NK-92 treated with Interleukin-12 subunit alpha and Interleukin-12 subunit beta, amount 100 ng/mL, for 24 hours (cell line): ENCODE measurements around the gene IP6K3.

Experiments used
- DNase-seq: peaks from one replicate; lab custom pipeline; 2025; lab: John Stamatoyannopoulos, UW

The IP6K3 gene

DNA sequence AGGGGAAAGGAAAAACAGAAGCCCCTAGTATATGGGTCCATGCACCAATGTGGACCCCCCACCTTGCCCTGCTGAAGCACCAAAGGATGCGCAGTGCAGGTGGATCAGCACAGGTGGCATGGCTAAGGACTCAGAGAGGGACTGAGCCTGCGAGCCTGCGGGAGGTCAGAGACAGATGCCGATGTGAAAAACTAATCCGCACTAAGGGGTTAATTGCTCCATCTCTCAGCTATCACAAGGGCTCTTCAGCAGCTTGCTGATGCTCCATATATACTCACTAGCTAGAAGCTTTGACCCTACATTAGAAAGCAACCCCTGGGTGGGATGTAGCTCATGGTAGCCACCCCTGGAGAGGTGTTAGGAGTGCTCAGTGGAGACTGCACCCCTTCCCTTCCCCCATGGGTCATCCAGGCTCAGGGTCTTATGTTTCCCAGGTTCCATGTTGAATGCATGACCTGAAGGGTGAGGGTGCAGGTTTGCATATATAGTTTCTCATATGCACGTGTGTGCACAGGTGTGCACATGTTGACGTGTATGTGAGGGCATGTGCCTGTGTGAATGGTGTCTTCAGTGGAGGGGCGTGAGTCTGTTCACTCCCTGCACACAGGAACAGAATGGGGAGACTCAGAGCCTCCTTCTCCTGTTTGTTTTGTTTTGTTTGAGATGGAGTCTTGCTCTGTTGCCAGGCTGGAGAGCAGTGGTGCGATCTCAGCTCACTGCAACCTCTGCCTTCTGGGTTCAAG, 13.4 kb upstream of the IP6K3 start:
- no peak for DNase-seq

DNA sequence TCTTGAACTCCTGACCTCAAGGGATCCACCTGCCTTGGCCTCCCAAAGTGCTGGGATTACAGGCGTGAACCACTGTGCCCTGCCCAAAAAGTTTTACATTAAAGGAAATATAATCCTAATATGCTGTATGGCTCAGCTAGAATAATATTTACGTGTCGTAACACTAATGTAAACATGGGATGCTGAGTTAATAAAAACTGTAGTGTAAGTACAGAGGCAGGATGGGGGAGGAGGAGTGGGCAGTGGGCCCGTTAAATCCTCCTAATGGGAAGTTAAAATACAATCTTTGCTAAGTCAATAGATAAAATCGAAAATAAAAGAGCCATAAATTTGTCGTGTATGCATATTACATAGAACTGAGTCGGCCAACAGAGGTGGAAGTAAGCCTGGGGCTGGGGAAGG, 12.1 kb upstream of the IP6K3 start:
- DNase-seq, result no peak

DNA sequence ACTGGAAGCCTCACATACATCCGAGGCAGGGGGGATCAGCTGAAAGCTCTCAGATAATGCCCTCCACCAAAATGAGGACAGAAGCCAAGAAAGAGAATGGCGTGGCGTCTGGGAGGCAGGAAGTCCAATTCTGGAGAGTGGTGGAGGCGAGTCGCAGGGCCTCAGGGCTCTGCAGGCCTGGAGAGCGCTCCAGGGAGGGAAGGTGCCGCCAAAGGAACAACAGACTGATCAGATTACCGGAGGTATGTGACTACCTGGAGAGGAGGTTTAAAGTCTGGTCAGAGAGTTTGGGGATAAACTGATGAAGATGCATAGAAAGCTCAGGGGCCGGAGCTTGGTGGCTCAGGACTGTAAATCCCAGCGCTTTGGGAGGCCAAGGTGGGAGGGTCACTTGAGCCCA, 11.2 kb upstream of the IP6K3 start:
- DNase-seq, result no peak

DNA sequence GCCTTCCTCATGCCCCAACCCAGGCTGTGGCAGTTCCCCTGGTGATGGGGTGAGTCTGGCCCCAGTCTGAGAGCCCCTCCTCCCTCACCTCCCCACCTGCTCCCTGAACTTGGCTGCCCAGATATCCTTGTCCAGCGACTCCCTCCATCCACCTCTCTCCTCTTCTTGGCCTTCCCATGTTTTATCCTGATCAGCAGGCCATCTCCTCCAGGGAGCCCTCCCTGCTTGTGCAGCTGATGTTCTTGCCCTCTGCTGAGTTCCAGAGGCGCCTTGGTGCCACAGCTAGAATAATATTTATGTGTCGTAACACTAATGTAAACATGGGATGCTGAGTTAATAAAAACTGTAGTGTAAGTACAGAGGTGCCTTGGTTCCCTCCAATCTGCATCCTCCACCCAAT, 10.4 kb upstream of the IP6K3 start:
- no peak for DNase-seq

DNA sequence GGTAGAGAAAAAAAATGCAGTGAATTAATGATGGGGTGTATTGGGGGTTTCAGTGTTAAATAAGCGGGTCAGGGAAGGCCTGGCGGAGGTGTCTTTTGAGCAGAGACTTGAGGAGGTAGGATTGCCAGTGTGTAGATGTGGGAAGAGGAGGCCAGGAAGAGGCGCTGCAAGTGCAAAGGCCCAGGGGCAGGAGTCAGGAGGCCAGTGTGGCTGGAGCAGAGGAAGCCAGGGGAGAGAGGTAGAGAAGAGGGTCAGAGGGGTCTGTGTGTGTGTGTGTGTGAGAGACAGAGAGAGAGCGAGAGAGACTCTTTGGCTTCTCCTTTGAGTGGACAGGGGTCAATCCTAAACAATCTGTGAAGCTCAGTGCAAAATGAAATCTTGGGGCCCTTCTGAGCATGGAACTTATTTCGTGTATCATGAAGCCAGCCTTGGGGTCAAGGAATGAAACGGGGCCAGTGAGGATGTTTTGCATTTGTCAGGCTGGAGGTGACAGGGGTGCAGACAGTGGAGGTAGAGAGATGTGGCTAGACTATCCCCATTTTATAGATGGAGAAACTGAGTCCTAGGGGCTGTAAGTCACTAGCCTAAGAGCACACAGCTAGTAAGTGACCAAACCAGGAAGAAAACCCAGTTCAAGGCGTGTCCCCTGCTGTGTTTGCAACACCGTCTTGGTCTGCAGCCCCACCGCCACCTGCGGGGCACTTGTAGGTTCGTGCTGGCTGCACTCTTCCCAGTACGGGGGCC, 9.7 kb upstream of the IP6K3 start:
- DNase-seq, result no peak

DNA sequence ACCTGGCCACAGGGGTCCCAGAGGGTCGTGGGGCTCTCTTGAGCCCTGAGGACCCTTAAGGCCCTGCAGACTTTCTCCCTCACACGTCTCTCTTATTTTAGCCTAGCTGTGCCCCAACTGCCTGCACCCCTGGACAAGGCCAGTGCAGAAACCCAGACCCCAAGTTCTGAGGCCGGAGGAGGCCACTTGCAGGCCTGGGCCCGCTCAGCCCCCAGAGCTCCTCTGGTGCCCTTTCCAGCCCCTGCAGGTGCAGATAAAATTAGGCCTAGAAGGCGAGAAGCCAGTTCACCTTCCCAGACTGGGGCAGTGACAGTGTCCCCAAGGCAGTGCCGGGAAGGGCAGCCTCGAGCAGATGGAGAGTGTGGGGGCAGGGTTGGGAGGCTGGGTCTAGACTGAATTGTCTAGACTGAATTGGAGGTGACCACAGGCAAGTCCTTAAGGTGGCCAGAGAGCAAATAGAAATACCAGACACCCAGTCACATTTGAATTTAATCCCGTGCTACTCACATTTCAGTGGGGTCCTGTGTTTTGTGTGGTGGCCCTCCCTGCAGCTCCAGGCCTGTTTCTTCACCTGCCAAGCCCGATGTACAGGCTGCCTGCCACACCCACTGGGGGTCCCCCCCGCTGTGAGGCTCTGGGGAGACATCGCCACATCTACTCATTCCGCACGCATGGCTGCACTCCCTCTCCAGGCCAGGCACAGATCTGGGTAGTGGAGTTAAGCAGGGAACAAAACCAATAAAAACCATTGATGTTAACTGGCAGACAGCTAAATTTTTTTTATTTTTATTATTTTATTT, 8.6 kb upstream of the IP6K3 start:
- DNase-seq, result no peak

DNA sequence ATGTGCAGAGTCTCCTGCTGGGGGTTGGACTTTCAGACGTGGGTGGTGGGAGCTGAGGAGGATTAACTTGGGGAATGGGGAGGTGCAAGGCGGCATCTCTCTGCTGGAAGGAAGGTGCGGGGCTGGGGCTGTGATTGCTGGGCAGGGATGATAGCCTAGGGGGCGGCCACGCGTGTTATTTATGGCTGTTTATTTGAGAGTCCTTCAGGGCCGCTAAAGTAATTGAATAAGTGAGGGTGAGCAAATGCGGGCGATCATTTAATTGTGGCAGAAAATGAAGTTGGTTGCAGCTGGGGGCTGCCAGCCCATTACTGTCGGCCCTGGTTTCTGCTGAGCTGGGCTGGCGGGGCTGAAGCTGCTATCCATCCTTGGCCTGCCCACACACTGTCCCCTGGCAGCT, 7.5 kb upstream of the IP6K3 start:
- no peak for DNase-seq

DNA sequence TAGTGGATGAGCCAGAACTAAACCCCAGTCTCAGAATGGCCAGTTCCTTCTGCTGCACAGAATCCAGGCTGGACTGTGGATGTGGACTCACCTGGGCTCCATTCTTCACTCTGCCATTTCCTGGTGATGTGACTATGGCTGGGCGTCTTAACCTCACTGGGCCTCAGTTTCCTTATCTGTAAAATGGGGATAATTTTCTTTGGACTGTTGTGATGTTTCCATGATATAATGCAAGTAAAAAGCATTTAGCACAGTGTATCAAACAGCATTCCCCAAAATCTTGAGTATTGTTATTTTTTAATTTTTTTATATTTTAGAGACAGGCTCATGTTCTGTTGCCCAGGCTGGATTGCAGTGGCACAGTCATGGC, 5.9 kb upstream of the IP6K3 start:
- DNase-seq, result no peak

DNA sequence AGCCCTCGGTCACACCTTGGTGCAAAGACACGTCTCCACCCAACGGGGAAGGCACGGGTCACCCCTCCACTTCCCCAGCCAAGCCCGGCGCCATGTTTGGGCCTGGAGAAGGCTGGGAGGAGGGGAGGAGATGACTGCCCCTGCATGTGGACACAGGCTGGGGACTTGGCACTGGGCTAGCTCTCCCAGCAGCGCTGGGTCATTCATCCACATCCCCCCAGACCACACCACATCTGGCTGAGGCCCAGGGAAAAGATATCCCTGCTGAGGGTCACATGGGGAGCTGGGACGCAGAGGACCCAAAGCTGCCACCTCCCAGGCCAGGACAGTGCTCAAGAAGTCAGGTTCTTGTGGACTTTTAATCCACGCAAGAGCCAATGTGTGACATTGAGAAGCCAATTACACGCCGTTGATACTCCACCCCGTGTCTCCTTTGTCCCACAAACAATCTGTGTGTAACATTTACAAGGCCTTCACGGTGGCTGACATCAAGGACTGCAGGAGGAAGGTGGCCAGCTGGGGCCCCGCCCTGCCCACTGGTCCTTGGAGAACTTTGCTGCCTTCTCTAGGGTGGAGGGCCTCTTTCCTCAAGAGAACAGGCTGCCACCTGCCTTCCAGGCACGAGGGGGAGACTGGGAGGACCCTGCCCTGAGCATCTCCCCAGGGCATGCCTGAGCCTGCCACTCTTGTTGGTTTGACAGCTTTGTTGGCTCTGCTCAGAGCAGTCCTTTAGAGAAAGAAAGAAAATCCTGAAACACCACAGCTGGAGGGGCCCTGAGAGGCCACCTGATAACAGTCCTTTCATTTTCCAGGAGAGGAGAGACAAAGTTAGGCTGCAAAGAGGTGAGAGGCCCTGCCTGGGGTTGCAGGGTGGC, 5.3 kb upstream of the IP6K3 start:
- no peak for DNase-seq

DNA sequence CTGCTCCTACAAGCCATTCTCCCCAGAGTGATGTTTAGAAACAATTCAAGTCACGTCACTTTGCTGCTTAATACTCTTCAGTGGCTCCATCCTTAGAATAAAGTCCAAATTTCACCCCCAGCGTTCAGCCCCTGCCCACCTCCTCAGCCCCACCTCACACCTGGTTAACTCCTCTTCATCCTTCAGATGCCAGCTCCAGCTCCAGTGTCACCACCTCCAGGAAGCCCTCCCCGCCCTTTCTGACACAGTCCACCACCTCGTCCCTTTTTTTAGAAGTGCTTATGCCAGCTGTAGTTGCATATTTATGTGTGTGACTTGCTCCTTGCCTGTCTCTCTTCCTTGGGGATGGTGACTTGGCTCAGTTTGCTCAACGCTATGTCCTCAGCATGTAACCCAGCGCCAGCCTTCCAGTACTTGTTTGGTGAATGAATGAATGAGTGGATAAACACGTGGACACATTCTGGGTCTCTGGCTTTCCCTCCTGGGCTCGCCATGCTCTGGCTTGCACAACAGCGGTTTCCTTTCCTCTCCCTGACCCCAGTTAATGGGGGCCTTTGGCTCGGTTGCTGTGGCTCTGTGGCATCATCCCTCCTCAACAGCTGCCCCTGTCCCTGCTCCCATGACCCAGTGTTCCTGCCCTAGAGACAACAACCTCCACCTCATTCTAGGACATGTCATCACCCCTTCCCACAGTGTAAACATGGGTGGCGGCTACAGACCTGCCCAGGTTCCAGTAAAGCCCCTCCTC, 3.7 kb upstream of the IP6K3 start:
- no peak for DNase-seq

DNA sequence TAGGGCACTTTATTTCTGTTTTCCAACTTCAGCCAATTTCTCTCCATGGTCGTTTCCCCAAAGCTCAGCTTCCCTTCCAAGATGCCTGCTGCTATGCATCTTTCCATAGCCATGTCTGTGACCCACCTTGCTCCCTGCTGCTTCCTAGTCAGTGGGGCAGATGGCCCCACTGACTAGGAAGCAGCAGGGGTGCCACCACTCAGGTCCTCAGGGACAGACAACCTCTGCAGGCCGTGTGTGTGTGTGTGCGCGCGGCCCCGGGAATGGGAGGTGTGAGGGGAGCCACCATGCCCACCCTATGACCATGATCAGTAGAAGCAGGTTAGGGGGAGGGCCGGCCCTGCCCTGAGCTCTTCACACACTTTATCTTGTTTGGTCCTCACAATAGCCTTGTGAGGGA, 2.7 kb upstream of the IP6K3 start:
- no peak for DNase-seq

DNA sequence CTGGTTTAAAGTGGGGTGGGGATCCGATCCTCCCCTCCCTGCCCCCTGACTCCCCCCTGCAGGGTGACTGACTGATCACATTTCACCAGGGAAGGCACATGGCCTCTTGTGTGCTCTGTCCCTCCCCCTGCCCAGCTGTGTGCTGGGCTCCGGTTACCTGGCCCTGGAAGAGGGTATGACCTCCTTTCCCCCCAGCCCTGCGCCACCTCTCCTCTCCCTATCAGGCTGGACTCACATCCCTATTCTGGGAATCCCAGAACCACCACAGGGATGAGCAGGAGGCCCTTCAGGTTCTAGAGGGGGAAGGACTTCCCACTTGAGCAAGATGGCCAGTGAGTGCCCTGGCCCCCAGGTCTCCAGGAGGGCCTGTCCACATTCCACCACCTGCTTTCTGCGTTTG, 2.1 kb upstream of the IP6K3 start:
- no peak for DNase-seq

DNA sequence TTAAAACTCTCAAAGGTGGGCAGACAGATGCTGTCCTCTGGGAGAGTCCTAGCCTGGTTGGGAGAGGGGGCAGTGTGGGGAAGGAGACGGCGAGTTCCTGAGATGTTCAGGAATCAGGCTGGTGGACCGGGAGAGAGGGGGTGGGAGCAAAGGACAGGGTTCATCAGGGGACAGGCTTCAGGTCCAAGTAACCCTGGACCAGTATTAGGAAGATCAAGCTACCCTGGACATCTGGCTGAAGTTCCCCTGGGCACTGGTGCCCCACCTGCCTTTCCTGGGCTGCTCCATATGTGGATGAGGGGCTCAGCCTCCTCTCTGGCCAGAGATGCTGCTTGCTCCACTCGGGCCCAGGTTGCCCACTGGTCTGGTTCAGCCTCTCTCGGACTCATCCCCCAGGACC, 1.1 kb upstream of the IP6K3 start:
- DNase-seq, result no peak

DNA sequence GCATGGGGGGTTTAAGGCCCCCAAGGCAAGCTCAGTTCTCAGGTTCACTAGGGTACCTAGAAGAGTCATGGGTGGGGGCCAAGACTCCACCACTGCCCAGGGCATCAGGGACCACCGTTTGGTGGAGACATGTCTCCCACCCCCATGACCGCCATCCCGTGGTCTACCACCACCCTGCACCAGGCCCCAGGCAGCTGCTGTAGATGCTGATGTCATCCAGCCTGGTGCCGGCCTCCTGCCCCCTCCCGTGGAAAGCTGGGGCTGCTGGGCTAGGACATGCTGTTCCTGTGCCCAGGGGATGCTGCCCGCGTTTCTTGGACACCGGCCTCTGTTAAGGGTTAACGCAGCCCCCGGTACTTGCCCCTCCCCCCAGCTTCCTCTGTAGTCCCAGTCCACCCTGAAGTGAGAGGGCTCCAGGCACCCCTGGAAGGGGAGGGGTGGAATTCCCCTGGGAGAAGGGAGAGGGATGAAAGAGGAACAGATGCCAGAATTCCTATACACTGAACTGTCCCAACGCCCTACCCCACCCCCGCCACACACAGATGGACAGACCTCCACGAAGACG, 587 bp downstream of the IP6K3 start:
- no peak for DNase-seq

DNA sequence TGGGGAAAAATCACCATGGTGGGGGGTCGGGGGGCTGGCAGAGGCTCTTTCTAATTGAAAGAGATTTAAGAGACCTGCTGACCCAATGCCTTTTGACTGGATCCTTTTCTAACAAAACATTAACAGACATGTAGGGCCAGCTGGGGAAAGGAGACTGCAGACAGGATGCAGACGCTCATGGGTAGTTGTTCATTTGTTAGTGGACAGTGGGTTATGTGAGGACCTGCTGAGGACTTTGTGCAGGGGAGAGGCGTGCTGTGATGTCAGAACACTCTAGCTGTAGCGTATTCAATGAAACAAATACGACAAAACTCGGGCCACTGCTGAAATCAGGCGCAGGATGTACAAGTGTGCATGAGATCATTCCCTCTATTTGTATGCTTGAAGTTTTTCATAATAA, 1.2 kb downstream of the IP6K3 start:
- no peak for DNase-seq

DNA sequence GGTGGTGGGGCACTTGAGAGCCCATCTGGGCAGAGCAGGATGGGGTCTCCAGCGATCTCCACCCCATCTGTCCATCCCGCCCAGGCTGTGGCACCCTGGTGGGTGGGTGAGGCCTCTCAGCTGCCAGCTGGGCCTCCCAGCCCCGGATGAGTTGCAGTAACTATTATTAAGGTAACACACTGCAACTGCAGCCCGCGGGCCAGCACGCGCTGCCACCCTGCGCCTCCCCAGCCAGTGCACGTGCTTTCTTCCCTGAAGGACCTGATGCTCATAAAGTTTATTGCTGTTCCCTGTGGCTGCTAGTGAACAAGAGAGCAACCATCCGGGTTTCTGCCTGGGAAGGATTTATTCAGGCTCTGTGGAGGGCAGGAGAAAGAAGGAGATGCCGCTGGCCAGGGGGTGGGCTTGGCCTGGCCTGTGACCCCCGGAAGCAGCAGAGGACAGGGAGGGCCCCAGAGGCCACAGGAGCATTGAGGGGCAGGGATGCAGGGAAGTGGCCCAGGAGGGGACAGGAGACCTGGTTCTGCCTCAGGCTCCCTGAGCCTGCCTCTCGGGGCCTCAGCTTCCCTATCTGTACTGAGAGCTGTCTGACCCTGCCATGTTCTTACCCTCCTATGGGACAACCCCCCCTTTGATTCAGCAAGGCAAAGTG, 1.7 kb downstream of the IP6K3 start:
- DNase-seq, result no peak

DNA sequence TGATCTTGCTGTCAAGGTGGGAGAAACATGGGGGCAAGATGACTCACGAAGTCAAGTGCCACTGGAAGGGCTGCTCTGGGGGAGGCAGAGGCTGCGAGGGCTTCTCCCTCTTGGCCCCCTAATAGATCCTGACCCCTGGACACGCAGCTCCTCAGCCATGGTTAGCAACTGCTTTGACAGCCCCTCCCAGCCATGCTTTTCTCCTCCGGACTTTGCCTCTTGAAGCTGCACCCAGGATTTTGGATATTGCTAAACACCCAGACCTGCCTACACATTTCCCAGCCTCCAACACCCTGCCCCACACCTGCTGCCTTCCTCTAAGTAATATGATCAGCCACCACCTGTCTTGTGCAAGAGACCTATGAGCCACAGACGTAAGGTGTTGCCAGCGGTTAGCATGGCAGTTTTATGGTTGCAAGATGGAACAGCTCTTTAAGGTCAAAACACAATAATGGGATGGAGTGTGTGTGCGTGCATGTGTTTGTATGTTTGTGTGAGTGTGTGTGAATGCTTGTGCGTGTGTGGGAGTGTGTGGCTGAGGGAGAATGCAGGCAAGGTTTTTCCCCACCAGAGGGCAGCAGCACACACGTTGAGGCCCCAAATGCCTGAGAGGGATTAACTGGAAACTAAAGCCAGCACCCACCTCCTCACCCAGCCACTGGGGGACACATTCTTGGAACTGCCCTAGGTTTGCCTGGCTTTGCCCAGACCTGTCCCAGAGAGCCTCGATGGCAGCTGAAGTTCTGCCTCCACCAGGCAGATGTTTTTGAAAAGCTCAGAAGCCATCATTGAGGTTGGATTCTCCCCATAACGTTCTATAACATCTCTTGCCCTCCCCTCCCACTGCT, 2.5 kb downstream of the IP6K3 start:
- peak; percentile 82 for DNase-seq

DNA sequence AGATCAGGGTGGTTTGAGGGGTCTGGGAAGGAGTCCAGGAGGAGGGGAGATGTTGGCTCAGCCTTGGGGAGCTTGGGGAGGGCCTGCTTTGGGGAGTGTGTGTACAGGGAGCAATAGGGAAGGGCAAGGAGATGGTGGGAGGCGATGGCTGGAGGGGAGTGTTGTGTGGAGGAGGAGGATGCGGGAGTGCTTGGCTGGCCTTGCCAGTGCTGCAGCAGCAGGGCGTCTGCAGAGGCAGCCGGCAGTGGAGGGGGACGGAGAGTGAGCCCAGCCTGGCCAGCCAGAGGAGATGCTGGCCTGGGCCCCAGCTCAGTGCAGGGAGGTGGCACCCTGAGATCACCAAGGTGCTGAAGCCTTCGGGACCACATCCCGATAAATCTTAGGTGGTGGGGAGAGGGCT, 3.9 kb downstream of the IP6K3 start:
- no peak for DNase-seq

DNA sequence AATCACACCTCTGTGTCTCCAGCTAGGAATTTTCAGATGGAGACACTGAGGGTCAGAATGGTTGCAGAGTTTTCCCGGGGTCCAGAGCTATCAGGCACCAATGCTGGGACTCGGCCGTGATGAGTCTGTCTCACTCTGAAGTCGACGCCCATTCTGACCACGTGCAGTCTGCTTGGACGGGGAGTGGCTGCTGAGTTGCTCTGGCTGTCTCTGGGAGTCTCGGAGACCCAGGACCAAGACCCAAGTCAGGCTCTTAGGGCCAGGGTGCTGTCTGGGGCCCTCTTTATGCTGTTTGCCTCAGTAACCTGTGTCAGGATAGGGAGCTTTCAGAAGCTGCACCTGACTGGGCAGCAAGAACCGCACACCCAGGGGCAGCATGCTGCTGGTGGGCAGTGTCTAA, 4.6 kb downstream of the IP6K3 start:
- no peak for DNase-seq

DNA sequence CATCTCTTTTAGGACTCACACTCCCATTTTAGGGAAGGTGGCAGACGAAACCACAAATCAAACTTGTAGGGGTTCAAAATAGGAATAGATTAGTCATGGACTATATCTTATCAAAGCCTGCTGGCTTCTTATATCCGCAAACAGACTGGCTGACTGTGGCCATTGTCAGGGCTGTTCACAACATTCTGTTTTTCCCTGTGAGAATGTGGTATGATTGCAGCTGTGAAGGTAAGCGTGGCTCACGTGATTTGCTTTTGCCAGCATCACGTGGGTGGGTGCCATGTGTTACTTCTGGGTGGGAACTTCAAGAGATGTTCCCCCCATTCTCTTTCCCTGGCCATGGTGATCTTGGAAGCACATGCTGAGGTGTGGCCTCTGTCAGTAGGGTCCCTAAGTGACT, 5.9 kb downstream of the IP6K3 start:
- no peak for DNase-seq
